ENCODE results near the gene RNF2.

DNA sequence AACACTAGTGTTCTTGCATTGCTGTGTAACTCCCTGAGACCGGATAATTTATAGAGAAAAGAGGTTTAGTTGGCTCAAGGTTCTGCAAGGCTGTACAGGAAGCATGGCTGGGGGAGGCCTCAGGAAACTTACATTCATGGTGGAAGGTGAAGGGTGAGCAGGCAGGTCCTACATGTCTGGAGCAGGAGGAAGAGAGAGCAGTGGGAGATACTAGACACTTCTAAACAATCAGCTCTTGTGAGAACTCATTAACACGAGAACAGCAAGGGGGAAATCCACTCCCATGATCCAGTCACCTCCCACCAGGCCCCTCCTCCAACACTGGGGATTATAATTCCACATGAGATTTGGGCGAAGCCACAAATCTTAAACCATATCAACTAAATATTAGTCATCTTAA, 30.1 kb downstream of the RNF2 start:
- TF ChIP-seq, protein P1, sequence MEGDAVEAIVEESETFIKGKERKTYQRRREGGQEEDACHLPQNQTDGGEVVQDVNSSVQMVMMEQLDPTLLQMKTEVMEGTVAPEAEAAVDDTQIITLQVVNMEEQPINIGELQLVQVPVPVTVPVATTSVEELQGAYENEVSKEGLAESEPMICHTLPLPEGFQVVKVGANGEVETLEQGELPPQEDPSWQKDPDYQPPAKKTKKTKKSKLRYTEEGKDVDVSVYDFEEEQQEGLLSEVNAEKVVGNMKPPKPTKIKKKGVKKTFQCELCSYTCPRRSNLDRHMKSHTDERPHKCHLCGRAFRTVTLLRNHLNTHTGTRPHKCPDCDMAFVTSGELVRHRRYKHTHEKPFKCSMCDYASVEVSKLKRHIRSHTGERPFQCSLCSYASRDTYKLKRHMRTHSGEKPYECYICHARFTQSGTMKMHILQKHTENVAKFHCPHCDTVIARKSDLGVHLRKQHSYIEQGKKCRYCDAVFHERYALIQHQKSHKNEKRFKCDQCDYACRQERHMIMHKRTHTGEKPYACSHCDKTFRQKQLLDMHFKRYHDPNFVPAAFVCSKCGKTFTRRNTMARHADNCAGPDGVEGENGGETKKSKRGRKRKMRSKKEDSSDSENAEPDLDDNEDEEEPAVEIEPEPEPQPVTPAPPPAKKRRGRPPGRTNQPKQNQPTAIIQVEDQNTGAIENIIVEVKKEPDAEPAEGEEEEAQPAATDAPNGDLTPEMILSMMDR (IDR thresholded peaks at IDR 0.05; ENCODE audit: low read depth, low read length, missing input control) = no peak
- no peak for TF ChIP-seq SP1 (IDR thresholded peaks at IDR 0.05)
- TF ChIP-seq, protein P2, sequence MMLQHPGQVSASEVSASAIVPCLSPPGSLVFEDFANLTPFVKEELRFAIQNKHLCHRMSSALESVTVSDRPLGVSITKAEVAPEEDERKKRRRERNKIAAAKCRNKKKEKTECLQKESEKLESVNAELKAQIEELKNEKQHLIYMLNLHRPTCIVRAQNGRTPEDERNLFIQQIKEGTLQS (IDR thresholded peaks at IDR 0.05) = no peak
- TF ChIP-seq, protein P3, sequence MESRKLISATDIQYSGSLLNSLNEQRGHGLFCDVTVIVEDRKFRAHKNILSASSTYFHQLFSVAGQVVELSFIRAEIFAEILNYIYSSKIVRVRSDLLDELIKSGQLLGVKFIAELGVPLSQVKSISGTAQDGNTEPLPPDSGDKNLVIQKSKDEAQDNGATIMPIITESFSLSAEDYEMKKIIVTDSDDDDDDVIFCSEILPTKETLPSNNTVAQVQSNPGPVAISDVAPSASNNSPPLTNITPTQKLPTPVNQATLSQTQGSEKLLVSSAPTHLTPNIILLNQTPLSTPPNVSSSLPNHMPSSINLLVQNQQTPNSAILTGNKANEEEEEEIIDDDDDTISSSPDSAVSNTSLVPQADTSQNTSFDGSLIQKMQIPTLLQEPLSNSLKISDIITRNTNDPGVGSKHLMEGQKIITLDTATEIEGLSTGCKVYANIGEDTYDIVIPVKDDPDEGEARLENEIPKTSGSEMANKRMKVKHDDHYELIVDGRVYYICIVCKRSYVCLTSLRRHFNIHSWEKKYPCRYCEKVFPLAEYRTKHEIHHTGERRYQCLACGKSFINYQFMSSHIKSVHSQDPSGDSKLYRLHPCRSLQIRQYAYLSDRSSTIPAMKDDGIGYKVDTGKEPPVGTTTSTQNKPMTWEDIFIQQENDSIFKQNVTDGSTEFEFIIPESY (IDR thresholded peaks at IDR 0.05) = no peak

Data from liver (tissue), 3 donors.